Thymus (tissue), 11 donors: ENCODE results near the gene PPM1H. TPM values are rescaled to one million over a fixed set of nuclear protein-coding genes. Genes with fewer than 3 reads are reported as not detected.
"Not testable (repeated sequence)": the region's sequence is repeated elsewhere in the genome, so short reads cannot be mapped to it uniquely, and the experiment has no call there.

Source experiments
- DNase-seq, 9 donors: peaks; one replicate each; pipeline ENCODE4 v3.0.0-alpha.2; 2013; ENCODE audit warnings: low spot score in 9 of 9, low read depth in 6 of 9, missing footprints in 1 of 9
- H3K27ac ChIP-seq, 2 donors: one replicate each; pipeline ENCODE4 v1.5.1; 2013; ENCODE audit warnings: control low read depth in 1 of 2, low read depth in 1 of 2, low read length in 1 of 2, mild to moderate bottlenecking in 1 of 2, moderate library complexity in 1 of 2
- H3K27me3 ChIP-seq, 2 donors: one replicate each; pipeline ENCODE4 v1.5.1; 2013; ENCODE audit warnings: low read length in 1 of 2; ENCODE audit not compliant: control insufficient read depth in 2 of 2, insufficient read depth in 1 of 2
- H3K36me3 ChIP-seq, 2 donors: one replicate each; pipeline ENCODE4 v1.5.1; 2013; ENCODE audit warnings: low read length in 1 of 2, mild to moderate bottlenecking in 1 of 2, moderate library complexity in 1 of 2; ENCODE audit not compliant: control insufficient read depth in 2 of 2, insufficient read depth in 2 of 2
- H3K4me1 ChIP-seq, 2 donors: one replicate each; pipeline ENCODE4 v1.5.1; 2013; ENCODE audit warnings: low read length in 2 of 2; ENCODE audit not compliant: control insufficient read depth in 2 of 2, insufficient read depth in 2 of 2
- H3K4me3 ChIP-seq, 2 donors: one replicate each; pipeline ENCODE4 v1.5.1; 2013; ENCODE audit warnings: low read length in 2 of 2, control low read depth in 1 of 2, mild to moderate bottlenecking in 1 of 2
- H3K9me3 ChIP-seq, 2 donors: one replicate each; pipeline ENCODE4 v1.5.1; 2013; ENCODE audit warnings: low read length in 1 of 2, mild to moderate bottlenecking in 1 of 2; ENCODE audit not compliant: control insufficient read depth in 2 of 2, insufficient read depth in 1 of 2
- WGBS: extraction: QIAGEN DNeasy Blood & Tissue Kit; methylation state at CpG from one replicate; pipeline ENCODE4 v1.1.7; 2013; 5-methylcytosine and 5-hydroxymethylcytosine counted together
- polyA plus RNA-seq: library from polyadenylated mRNA; stranded (reverse); fragments of 200-250 nt; gene quantifications from one replicate; pipeline ENCODE4 v1.2.3, GENCODE V29; 2013
- total RNA-seq: library from RNA; stranded (reverse); fragments of 120-200 nt; gene quantifications from one replicate; pipeline ENCODE4 v1.2.4, GENCODE V29; 2013
- donor health status: healthy.

Gene PPM1H
- total and polyA plus RNA-seq, 2 donors: 3.6 to 7.8 TPM

- Histone ChIP-seq H3K4me3 (no peak overlapping the region), H3K27me3 (no peaks in the 10 kb centered on the region), H3K36me3 (no peaks in the 10 kb centered on the region), H3K9me3 (no peaks in the 10 kb centered on the region), H3K27ac (no peak overlapping the region), H3K4me1 (no peaks in the 10 kb centered on the region)
- 97% methylated on average over 6 of the region's 6 CpGs for WGBS
- no peak for DNase-seq
Measured at GRCh38 chr12:62888454-62889110, 46.4 kb downstream of the PPM1H start.

- WGBS: 82% methylated on average over 6 of the region's 6 CpGs
- Histone ChIP-seq H3K4me3 (no peak overlapping the region), H3K4me1 (no peaks in the 10 kb centered on the region), H3K9me3 (no peaks in the 10 kb centered on the region), H3K27me3 (no peaks in the 10 kb centered on the region), H3K36me3 (no peaks in the 10 kb centered on the region), H3K27ac (no peak overlapping the region)
- DNase-seq: no peak
Measured at GRCh38 chr12:62886796-62887195, 48.2 kb downstream of the PPM1H start.

- Histone ChIP-seq H3K27me3 (no peaks in the 10 kb centered on the region), H3K27ac (no peak overlapping the region), H3K9me3 (no peaks in the 10 kb centered on the region), H3K36me3 (no peaks in the 10 kb centered on the region), H3K4me1 (no peaks in the 10 kb centered on the region), H3K4me3 (no peak overlapping the region)
- no peak for DNase-seq
Measured at GRCh38 chr12:62885242-62885641, 49.7 kb downstream of the PPM1H start.

- H3K4me3 ChIP-seq, H3K9me3 ChIP-seq, H3K4me1 ChIP-seq, H3K36me3 ChIP-seq, DNase-seq, H3K27ac ChIP-seq, H3K27me3 ChIP-seq: not testable (repeated sequence)
- WGBS: 90% methylated on average over 5 of the region's 5 CpGs
Measured at GRCh38 chr12:62884832-62885231, 50.1 kb downstream of the PPM1H start.

- Histone ChIP-seq H3K4me3 (no peak overlapping the region), H3K27ac (no peak overlapping the region), H3K27me3 (no peaks in the 10 kb centered on the region), H3K36me3 (no peaks in the 10 kb centered on the region), H3K4me1 (no peaks in the 10 kb centered on the region), H3K9me3 (no peaks in the 10 kb centered on the region)
- DNase-seq: no peak
- 94% methylated on average over 3 of the region's 3 CpGs for WGBS
Measured at GRCh38 chr12:62882696-62883095, 52.3 kb downstream of the PPM1H start.

GRCh38 chr12:62882140-62882539 lies 52.8 kb downstream of the PPM1H start:
- Histone ChIP-seq H3K4me1 (no peaks in the 10 kb centered on the region), H3K4me3 (no peak overlapping the region), H3K27ac (no peak overlapping the region), H3K9me3 (no peaks in the 10 kb centered on the region), H3K27me3 (no peaks in the 10 kb centered on the region), H3K36me3 (no peaks in the 10 kb centered on the region)
- DNase-seq: no peak
- 97% methylated on average over 3 of the region's 3 CpGs for WGBS

GRCh38 chr12:62879691-62880090 lies 55.3 kb downstream of the PPM1H start:
- H3K9me3 ChIP-seq: no peaks in the 10 kb centered on the region
- WGBS: 100% methylated on average over 1 of the region's 1 CpG
- no peak overlapping the region for H3K27ac ChIP-seq
- no peaks in the 10 kb centered on the region for H3K36me3 ChIP-seq
- H3K27me3 ChIP-seq: no peaks in the 10 kb centered on the region
- no peak for DNase-seq
- no peak overlapping the region for H3K4me3 ChIP-seq
- H3K4me1 ChIP-seq: no peaks in the 10 kb centered on the region

- not testable (repeated sequence) for H3K4me1 ChIP-seq, H3K4me3 ChIP-seq, H3K9me3 ChIP-seq, H3K36me3 ChIP-seq, H3K27me3 ChIP-seq, H3K27ac ChIP-seq, DNase-seq
- 98% methylated on average over 3 of the region's 3 CpGs for WGBS
Measured at GRCh38 chr12:62879228-62879627, 55.7 kb downstream of the PPM1H start.

- Histone ChIP-seq H3K4me3 (no peak overlapping the region), H3K27ac (no peak overlapping the region), H3K4me1 (no peaks in the 10 kb centered on the region), H3K27me3 (no peaks in the 10 kb centered on the region), H3K36me3 (no peaks in the 10 kb centered on the region), H3K9me3 (no peaks in the 10 kb centered on the region)
- 53% methylated on average over 2 of the region's 2 CpGs for WGBS
- DNase-seq: no peak
Measured at GRCh38 chr12:62878211-62878610, 56.7 kb downstream of the PPM1H start.
